Measurements from ENCODE around the gene PDE6G.
"Not testable (repeated sequence)": the region's sequence is repeated elsewhere in the genome, so short reads cannot be mapped to it uniquely, and the experiment has no call there.

PDE6G gene

DNA sequence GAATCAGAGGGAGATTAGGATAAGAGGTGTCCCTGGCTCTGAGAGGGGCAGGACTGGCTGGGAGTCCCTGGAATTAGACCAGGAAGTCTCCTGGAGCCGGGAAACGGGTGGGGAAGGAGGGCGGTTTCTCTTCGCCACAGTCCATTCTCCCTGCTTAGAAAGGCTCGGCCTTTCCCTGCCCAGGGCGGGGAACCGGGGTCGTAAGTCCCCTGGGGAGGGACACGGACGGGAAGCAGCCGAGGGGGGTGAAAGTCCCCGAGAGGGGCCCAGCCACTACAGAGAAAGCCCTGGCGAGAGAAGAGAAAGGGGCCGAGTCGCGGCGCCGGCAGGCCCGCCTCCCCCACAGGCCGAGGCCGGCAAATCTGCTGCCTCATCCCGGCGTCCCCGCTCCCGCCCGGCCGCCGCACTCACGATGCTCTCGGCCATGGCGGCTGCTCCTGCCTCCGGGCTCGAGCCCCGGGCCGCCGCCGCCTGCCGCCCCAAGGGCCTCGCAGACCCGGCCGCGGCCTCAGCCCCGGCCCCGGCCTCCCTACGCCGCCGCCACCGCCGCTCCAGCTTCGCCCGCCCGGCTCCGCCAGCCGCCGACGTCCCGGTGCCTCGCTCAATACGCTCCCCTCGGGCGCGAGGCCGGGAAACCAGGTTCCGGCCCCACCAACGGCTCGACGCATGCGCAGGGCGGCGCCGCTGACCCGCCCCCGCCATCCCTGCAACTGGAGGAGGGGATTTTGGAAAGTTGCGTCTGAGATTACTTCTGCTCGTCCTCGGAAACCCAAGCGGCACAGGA is 19.6 kb downstream of the PDE6G start, which contains the start of the genes NPLOC4 and TSPAN10:
TSS of gene NPLOC4 (minus strand) at position 608 of the 784 bp plus-strand sequence. CDS start at position 426, 182 bp downstream.
TSS of gene TSPAN10 (plus strand) at position 692 of the 784 bp plus-strand sequence. CDS start 5,217 bp downstream, outside the sequence.
- peak within 1 kb of the TSS; percentile 84 for H3K4me3 ChIP-seq (ENCODE audit: low read depth, low read length)
- DNase-seq (ENCODE audit: low read depth): peak; percentile 87
- TF ChIP-seq, protein P1, sequence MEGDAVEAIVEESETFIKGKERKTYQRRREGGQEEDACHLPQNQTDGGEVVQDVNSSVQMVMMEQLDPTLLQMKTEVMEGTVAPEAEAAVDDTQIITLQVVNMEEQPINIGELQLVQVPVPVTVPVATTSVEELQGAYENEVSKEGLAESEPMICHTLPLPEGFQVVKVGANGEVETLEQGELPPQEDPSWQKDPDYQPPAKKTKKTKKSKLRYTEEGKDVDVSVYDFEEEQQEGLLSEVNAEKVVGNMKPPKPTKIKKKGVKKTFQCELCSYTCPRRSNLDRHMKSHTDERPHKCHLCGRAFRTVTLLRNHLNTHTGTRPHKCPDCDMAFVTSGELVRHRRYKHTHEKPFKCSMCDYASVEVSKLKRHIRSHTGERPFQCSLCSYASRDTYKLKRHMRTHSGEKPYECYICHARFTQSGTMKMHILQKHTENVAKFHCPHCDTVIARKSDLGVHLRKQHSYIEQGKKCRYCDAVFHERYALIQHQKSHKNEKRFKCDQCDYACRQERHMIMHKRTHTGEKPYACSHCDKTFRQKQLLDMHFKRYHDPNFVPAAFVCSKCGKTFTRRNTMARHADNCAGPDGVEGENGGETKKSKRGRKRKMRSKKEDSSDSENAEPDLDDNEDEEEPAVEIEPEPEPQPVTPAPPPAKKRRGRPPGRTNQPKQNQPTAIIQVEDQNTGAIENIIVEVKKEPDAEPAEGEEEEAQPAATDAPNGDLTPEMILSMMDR (conservative IDR thresholded peaks at IDR 0.05; ENCODE audit: low read depth, low read length): no peak

DNA sequence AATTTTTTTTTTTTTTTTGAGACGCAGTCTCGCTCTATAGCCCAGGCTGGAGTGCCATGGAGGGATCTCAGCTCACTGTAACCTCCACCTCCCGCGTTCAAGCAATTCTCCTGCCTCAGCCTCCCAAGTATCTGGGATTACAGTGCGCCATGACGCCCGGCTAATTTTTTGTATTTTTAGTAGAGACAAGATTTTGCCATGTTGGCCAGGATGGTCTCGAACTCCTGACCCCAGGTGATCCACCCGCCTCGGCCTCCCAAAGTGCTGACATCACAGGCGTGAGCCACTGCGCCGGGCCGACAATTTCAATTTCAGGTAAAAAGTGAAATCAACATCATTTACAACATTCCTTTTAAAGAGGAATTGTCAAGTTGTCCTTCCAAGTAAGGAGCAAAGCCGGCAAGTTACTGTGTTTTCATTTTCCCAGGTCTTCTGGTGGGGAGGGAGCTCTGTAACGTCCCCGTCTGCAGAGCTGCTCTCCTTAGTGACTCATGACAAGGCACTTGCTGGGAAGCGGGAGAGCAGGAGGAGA is 20.3 kb downstream of the PDE6G start:
- DNase-seq (ENCODE audit: low read depth): peak; percentile 64
- TF ChIP-seq, protein P1 (conservative IDR thresholded peaks at IDR 0.05; ENCODE audit: low read depth, low read length): no peak
- H3K4me3 ChIP-seq (ENCODE audit: low read depth, low read length): peak overlapping the region; percentile 84

DNA sequence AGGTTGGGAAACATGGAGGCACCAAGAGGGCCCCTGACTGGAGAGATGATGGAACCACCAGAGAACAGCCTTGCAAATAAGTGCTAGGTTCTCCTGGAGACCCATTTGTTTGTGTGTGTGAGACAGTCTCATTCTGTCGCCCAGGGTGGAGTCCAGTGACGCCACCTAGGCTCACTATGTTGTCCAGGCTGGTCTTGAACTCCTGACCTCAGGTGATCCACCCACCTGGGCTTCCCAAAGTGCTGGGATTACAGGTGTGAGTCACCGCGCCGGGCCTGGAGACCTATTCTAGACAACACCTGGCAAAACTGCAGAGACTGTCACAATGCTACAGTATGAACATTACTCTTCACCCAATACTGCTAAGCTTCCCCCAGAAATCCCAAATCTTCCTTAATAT is 20.9 kb downstream of the PDE6G start:
- TF ChIP-seq, protein P1 (conservative IDR thresholded peaks at IDR 0.05; ENCODE audit: low read depth, low read length): no peak
- peak overlapping the region; percentile 14 for H3K4me3 ChIP-seq (ENCODE audit: low read depth, low read length)

DNA sequence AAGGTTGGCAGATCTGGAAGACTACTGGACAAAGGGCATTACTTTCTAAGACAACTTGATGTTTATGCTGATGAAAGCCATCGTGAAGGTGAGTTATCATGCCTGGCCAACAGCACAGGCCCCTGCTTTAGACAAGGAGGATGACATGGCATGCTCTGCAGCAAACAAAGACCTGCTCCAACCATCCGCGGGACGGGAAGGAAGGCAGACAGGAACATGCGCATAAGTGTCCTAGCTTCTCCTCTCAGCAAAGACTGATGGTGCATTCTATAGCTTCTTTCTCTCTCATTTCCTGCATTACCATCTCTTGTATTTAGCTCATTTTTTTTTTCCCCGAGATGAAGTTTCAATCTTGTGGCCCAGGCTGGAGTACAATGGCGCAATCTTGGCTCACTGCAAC is 24.9 kb downstream of the PDE6G start:
- TF ChIP-seq, protein P1 (conservative IDR thresholded peaks at IDR 0.05; ENCODE audit: low read depth, low read length): no peak
- no peak for DNase-seq (ENCODE audit: low read depth)

More for the DNA sequence above, 20.9 kb downstream of the PDE6G start:
- DNase-seq (ENCODE audit: low read depth): no peak

DNA sequence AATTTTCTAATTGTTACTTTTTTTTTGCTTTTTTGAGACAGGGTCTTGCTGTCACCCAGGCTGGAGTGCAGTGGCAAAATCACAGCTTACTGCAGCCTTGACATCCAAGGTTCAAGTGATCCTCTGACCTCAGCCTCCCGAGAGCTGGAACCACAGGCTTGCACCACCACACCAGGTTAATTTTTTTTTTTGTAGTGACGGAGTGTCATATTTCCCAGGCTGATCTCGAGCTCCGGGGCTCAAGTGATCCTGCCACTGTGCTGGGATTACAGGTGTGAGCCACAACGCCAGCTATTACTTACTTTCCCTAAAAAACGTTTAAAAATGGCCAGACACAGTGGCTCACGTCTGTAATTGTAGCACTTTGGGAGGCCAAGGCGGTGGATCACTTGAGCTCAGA is 26.1 kb downstream of the PDE6G start:
- no peak overlapping the region for H3K4me3 ChIP-seq (ENCODE audit: low read depth, low read length)
- no peak for DNase-seq (ENCODE audit: low read depth)
- TF ChIP-seq, protein P1 (conservative IDR thresholded peaks at IDR 0.05; ENCODE audit: low read depth, low read length): no peak

More for the DNA sequence above, 24.9 kb downstream of the PDE6G start:
- H3K4me3 ChIP-seq (ENCODE audit: low read depth, low read length): no peak overlapping the region

DNA sequence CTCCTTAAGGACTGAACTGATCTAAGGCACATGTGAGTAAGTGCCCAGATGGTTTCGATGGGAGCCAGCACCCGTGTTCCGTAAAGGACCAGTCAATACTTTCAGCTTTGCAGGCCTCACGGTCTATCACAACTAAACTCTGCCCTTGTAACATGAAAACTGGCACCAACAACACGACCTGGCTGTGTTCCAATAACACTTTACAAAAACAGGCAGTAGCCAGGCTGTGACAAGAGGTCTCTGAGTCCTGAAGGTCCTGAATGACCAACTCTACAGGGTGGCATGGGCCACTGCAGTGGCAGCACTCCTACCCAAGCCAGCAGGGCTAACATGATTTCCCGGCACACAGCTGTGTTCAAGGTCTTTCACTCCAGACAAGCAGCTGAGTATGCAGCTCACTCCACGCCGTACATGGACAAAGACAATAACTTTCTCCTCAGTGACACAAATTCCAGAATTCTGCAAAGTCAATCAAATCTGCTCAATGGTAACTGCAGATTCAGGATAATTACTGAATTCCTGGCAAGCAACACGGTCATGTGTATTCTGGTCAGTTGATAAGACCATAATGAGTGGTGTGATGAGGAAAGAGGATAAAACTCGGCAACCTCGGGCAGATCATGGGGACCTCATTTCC is 34.7 kb downstream of the PDE6G start:
- no peak overlapping the region for H3K4me3 ChIP-seq (ENCODE audit: low read depth, low read length)
- DNase-seq (ENCODE audit: low read depth): no peak
- TF ChIP-seq, protein P1 (conservative IDR thresholded peaks at IDR 0.05; ENCODE audit: low read depth, low read length): no peak

DNA sequence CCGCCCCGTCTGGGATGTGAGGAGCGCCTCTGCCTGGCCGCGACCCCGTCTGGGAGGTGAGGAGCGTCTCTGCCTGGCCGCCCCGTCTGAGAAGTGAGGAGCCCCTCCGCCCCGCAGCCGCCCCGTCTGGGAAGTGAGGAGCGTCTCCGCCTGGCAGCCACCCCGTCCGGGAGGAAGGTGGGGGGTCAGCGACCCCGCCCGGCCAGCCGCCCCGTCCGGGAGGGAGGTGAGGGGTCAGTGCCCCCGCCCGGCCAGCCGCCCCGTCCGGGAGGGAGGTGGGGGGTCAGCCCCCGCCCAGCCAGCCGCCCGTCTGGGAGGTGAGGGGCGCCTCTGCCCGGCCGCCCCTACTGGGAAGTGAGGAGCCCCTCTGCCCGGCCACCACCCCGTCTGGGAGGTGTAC is 38.0 kb downstream of the PDE6G start:
- DNase-seq (ENCODE audit: low read depth): not testable (repeated sequence)

More for the DNA sequence above, 38.0 kb downstream of the PDE6G start:
- not testable (repeated sequence) for H3K4me3 ChIP-seq (ENCODE audit: low read depth, low read length)

Measured in choroid plexus epithelial cell (primary cell).